CD14-positive monocyte (primary cell): Measurements from ENCODE around the gene FHOD3. TPM values are rescaled to one million over a fixed set of nuclear protein-coding genes. Genes with fewer than 3 reads are reported as not detected.
"Not testable (repeated sequence)": the region's sequence is repeated elsewhere in the genome, so short reads cannot be mapped to it uniquely, and the experiment has no call there.

Experiments
- DNase-seq, 3 donors: peaks; one replicate each; pipeline ENCODE4 v3.0.0-alpha.2; 2011 to 2022
- H2AFZ ChIP-seq: 2 replicates; pipeline ENCODE4 v1.6.0; 2012; ENCODE audit warnings: mild to moderate bottlenecking, low read depth, low read length, inconsistent platforms; ENCODE audit not compliant: insufficient read depth, poor library complexity, severe bottlenecking
- H3K27ac ChIP-seq, 2 donors: 1 replicate in 1 of 2; 2 replicates in 1 of 2; pipeline ENCODE4 v1.5.1; 2012 to 2013; ENCODE audit warnings: low read length in 2 of 2, control low read depth in 1 of 2, inconsistent platforms in 1 of 2, low read depth in 1 of 2, mild to moderate bottlenecking in 1 of 2
- H3K27me3 ChIP-seq, 2 donors: one replicate each; pipeline versions ENCODE4 v1.6.0 to v1.6.1; 2011 to 2013; ENCODE audit warnings: low read length in 2 of 2; ENCODE audit not compliant: control insufficient read depth in 2 of 2, insufficient read depth in 2 of 2
- H3K36me3 ChIP-seq, 2 donors: replicated peaks in 1 of 2; 1 replicate in 1 of 2; 2 replicates in 1 of 2; pipeline versions ENCODE4 v1.5.1 to v1.6.1; 2012 to 2013; ENCODE audit warnings: low read length in 2 of 2, control low read depth in 1 of 2, inconsistent platforms in 1 of 2, mild to moderate bottlenecking in 1 of 2; ENCODE audit not compliant: insufficient read depth in 2 of 2, control insufficient read depth in 1 of 2
- H3K4me1 ChIP-seq, 2 donors: 1 replicate in 1 of 2; 2 replicates in 1 of 2; pipeline versions ENCODE4 v1.5.1 to v1.6.1; 2012 to 2013; ENCODE audit warnings: low read length in 2 of 2, control low read depth in 1 of 2, inconsistent platforms in 1 of 2, mild to moderate bottlenecking in 1 of 2, moderate library complexity in 1 of 2; ENCODE audit not compliant: insufficient read depth in 2 of 2, control insufficient read depth in 1 of 2
- H3K4me2 ChIP-seq: replicated peaks from 2 replicates; pipeline ENCODE3; 2012; ENCODE audit warnings: low read length, moderate library complexity, mild to moderate bottlenecking; ENCODE audit not compliant: poor library complexity, severe bottlenecking; ENCODE audit errors: extremely low read depth
- H3K4me3 ChIP-seq, 3 experiments: fragments of 200-600 bp in 1 of 3; sonication (generic) in 1 of 3; replicated peaks in 1 of 3; 1 replicate in 2 of 3; 2 replicates in 1 of 3; pipeline ENCODE4 v1.5.1; 2011 to 2013; ENCODE audit warnings: low read length in 3 of 3, mild to moderate bottlenecking in 3 of 3, control low read depth in 2 of 3, low read depth in 2 of 3, inconsistent platforms in 1 of 3, moderate library complexity in 1 of 3
- H3K79me2 ChIP-seq: 2 replicates; pipeline ENCODE4 v1.6.0; 2012; ENCODE audit warnings: mild to moderate bottlenecking, control low read depth, inconsistent platforms, low read length, moderate library complexity; ENCODE audit not compliant: insufficient read depth
- H3K9ac ChIP-seq: 2 replicates; pipeline ENCODE4 v1.6.0; 2017; ENCODE audit warnings: low read length, mild to moderate bottlenecking; ENCODE audit not compliant: insufficient read depth, poor library complexity, severe bottlenecking
- H3K9me3 ChIP-seq, 2 donors: replicated peaks in 1 of 2; 1 replicate in 1 of 2; 2 replicates in 1 of 2; pipeline versions ENCODE4 v1.5.1 to v1.6.1; 2012 to 2013; ENCODE audit warnings: low read length in 2 of 2, control low read depth in 1 of 2; ENCODE audit not compliant: control insufficient read depth in 1 of 2, insufficient read depth in 1 of 2
- H4K20me1 ChIP-seq: 2 replicates; pipeline ENCODE4 v1.6.0; 2012; ENCODE audit warnings: mild to moderate bottlenecking, low read length, control low read depth, moderate library complexity; ENCODE audit not compliant: insufficient read depth
- H3K27ac Mint-ChIP-seq, 7 donors: one replicate each; pipeline ENCODE4 v1.8.0; 2020; ENCODE audit warnings: mild to moderate bottlenecking in 7 of 7, mixed read lengths in 7 of 7, moderate library complexity in 6 of 7, inconsistent platforms in 2 of 7
- H3K27me3 Mint-ChIP-seq, 3 donors: one replicate each; pipeline ENCODE4 v1.8.0; 2021 to 2022; ENCODE audit warnings: low read depth in 3 of 3, mild to moderate bottlenecking in 3 of 3, mixed read lengths in 3 of 3, moderate library complexity in 3 of 3, inconsistent platforms in 1 of 3
- H3K36me3 Mint-ChIP-seq, 2 donors: one replicate each; pipeline ENCODE4 v1.8.0; 2020; ENCODE audit warnings: mixed read lengths in 2 of 2, inconsistent platforms in 1 of 2, mild to moderate bottlenecking in 1 of 2
- H3K4me1 Mint-ChIP-seq: one replicate; pipeline ENCODE4 v1.8.0; 2020; ENCODE audit warnings: mild to moderate bottlenecking, mixed read lengths
- H3K4me3 Mint-ChIP-seq, 2 donors: one replicate each; pipeline ENCODE4 v1.8.0; 2020; ENCODE audit warnings: mild to moderate bottlenecking in 2 of 2, mixed read lengths in 2 of 2, moderate library complexity in 1 of 2
- H3K9me3 Mint-ChIP-seq, 7 donors: one replicate each; pipeline ENCODE4 v1.8.0; 2020 to 2022; ENCODE audit warnings: mixed read lengths in 7 of 7, mild to moderate bottlenecking in 6 of 7, moderate library complexity in 6 of 7, inconsistent platforms in 2 of 7
- WGBS: methylation state at CpG from one replicate; pipeline ENCODE4 v1.1.5; 2013; ENCODE audit warnings: missing lambda C conversion rate; ENCODE audit not compliant: insufficient coverage; 5-methylcytosine and 5-hydroxymethylcytosine counted together
- intact Hi-C, 2 donors: fragments of 100-400 bp; cut with micrococcal nuclease; formaldehyde crosslinking; loops; one replicate each; pipeline versions ENCODE4 v1.15.0 to v1.15.1; 2023
- polyA plus RNA-seq, 3 donors: library from polyadenylated mRNA; depleted of rRNA in 1 of 3; unstranded in 2 of 3; stranded (reverse) in 1 of 3; fragments of 300-500 nt in 2 of 3; fragments of >200 nt in 1 of 3; fragmentation: Illumina TruSeq in 2 of 3; gene quantifications; 1 replicate in 2 of 3; 2 replicates in 1 of 3; pipeline ENCODE4 v1.2.3, GENCODE V29; 2012 to 2021
- TF ChIP-seq, protein P1 (sequence below): fragments of 200-600 bp; IDR thresholded peaks from one replicate; pipeline ENCODE4 v1.8.0; 2022; ENCODE audit warnings: antibody characterized with exemption, mild to moderate bottlenecking

The FHOD3 gene
- polyA plus RNA-seq, 3 donors: not detected

DNA sequence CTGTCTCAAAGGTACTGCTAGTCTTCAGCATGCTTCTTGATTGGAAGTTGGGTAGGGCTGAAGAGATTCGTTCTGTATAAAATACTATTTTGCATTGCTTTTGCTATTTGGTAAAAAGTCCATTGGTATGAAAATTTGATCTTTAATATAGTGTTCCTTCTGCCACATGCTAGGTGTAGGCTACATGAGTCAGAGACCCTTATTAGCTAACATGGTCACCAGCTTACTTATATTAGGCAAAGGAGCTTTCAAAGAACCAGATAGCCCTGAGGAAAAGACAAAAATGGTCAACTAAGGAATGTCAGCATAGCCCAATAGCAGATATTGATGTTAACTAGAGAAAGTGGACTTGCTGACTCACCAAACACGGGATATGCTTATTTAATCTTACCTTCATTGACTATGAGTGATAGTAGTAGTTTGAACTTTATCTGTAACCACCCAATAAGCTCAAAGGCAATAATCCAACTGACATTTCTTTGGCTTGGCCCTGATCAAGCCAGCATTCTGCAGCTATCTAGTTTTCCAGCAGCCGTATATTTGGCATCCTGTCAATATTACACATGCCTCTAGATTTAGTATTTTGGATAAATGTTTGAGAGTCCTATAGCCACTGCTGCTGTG is 421.3 kb downstream of the FHOD3 start:
- H3K4me2 ChIP-seq: no peak overlapping the region
- Mint-ChIP-seq H3K36me3 (no peaks in the 10 kb centered on the region), H3K27ac (no peak overlapping the region), H3K9me3 (peaks cover 0 to 4% (median 1%) of the 10 kb centered on the region in 7 donors), H3K27me3 (peaks cover 0 to 4% (median 3%) of the 10 kb centered on the region in 3 donors), H3K4me3 (no peak overlapping the region), H3K4me1 (no peaks in the 10 kb centered on the region)
- no peaks in the 10 kb centered on the region for H3K79me2 ChIP-seq
- H2AFZ ChIP-seq: no peak overlapping the region
- H3K9ac ChIP-seq: no peak overlapping the region
- no peak overlapping the region for H3K4me3 ChIP-seq
- H3K27ac ChIP-seq: no peak overlapping the region
- H3K4me1 ChIP-seq: no peaks in the 10 kb centered on the region
- H3K27me3 ChIP-seq: no peaks in the 10 kb centered on the region
- no peaks in the 10 kb centered on the region for H3K9me3 ChIP-seq
- WGBS: 100% methylated on average over 1 of the region's 3 CpGs
- no peak for DNase-seq
- intact Hi-C loops: no loop called here
- no peaks in the 10 kb centered on the region for H3K36me3 ChIP-seq
- TF ChIP-seq, protein P1, sequence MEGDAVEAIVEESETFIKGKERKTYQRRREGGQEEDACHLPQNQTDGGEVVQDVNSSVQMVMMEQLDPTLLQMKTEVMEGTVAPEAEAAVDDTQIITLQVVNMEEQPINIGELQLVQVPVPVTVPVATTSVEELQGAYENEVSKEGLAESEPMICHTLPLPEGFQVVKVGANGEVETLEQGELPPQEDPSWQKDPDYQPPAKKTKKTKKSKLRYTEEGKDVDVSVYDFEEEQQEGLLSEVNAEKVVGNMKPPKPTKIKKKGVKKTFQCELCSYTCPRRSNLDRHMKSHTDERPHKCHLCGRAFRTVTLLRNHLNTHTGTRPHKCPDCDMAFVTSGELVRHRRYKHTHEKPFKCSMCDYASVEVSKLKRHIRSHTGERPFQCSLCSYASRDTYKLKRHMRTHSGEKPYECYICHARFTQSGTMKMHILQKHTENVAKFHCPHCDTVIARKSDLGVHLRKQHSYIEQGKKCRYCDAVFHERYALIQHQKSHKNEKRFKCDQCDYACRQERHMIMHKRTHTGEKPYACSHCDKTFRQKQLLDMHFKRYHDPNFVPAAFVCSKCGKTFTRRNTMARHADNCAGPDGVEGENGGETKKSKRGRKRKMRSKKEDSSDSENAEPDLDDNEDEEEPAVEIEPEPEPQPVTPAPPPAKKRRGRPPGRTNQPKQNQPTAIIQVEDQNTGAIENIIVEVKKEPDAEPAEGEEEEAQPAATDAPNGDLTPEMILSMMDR: no peak
- no peaks in the 10 kb centered on the region for H4K20me1 ChIP-seq

DNA sequence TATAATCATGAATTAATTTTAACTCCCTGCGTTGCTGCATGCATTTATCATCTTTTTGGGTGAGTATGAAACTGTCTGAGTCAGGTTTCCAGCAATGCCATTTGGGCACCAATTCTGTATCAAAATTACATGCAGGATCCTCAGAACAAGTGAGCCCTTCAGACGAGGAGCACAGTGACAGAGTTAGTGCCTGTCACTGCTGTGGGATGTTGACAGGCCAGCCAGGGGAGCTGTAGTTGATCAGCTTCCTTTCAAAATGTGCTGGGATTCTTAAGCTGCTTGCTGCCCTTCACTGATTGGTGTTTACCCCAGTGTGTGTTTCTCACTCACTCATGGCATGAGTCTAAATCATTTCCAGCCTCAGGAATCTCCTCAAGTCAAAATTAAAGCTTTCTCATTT is 422.1 kb downstream of the FHOD3 start:
- H3K4me2 ChIP-seq: no peak overlapping the region
- H3K4me1 ChIP-seq: no peaks in the 10 kb centered on the region
- no peaks in the 10 kb centered on the region for H3K36me3 Mint-ChIP-seq
- DNase-seq: no peak
- no peak overlapping the region for H3K27ac Mint-ChIP-seq
- no peaks in the 10 kb centered on the region for H3K27me3 ChIP-seq
- H3K9me3 ChIP-seq: no peaks in the 10 kb centered on the region
- H3K9me3 Mint-ChIP-seq: peaks cover 0 to 4% (median 1%) of the 10 kb centered on the region in 7 donors
- H3K4me1 Mint-ChIP-seq: no peaks in the 10 kb centered on the region
- no peak overlapping the region for H3K4me3 ChIP-seq
- no peak overlapping the region for H3K4me3 Mint-ChIP-seq
- no peak overlapping the region for H3K27ac ChIP-seq
- no peaks in the 10 kb centered on the region for H3K36me3 ChIP-seq
- H3K9ac ChIP-seq: no peak overlapping the region
- intact Hi-C loops: no loop called here
- no peak overlapping the region for H2AFZ ChIP-seq
- no peaks in the 10 kb centered on the region for H4K20me1 ChIP-seq
- WGBS: 11% methylated on average over 1 of the region's 2 CpGs
- no peaks in the 10 kb centered on the region for H3K79me2 ChIP-seq
- TF ChIP-seq, protein P1: no peak
- H3K27me3 Mint-ChIP-seq: peaks cover 1 to 2% (median 2%) of the 10 kb centered on the region in 3 donors

DNA sequence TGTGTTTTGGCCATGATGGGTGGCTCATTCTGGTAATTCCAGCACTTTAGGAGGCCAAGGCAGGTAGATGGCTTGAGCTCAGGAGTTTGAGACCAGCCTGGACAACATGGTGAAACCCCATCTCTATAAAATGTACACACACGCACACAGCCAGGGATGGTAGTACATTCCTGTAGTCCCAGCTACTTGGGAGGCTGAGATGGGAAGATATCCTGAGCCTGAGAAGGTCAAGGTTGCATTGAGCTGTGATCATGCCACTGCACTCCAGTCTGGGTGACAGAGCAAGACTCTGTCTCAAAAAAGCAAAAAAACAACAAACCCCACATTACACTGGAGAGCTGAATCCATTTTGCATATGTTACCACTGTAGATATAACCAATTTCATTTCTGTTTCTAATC is 423.8 kb downstream of the FHOD3 start:
- intact Hi-C loops, H3K27ac Mint-ChIP-seq, H3K36me3 Mint-ChIP-seq, H3K4me1 Mint-ChIP-seq, DNase-seq, H3K4me2 ChIP-seq, H2AFZ ChIP-seq, H3K4me1 ChIP-seq, H3K9me3 Mint-ChIP-seq, H3K4me3 ChIP-seq, H3K9ac ChIP-seq, H3K27me3 Mint-ChIP-seq, H3K9me3 ChIP-seq, H3K27me3 ChIP-seq, H4K20me1 ChIP-seq, H3K79me2 ChIP-seq, H3K36me3 ChIP-seq, H3K27ac ChIP-seq, H3K4me3 Mint-ChIP-seq: not testable (repeated sequence)
- no CpG with 5 or more reads among the region's 1 CpG for WGBS
